Stimulated activated naive CD4-positive, alpha-beta T cell treated with Interleukin-2 at 50 U/mL for 16 hours (primary cell): Measurements from ENCODE around the gene SRSF4.

Experiments used
- DNase-seq: peaks from one replicate; lab custom pipeline; 2025; lab: John Stamatoyannopoulos, UW

SRSF4 gene

DNA sequence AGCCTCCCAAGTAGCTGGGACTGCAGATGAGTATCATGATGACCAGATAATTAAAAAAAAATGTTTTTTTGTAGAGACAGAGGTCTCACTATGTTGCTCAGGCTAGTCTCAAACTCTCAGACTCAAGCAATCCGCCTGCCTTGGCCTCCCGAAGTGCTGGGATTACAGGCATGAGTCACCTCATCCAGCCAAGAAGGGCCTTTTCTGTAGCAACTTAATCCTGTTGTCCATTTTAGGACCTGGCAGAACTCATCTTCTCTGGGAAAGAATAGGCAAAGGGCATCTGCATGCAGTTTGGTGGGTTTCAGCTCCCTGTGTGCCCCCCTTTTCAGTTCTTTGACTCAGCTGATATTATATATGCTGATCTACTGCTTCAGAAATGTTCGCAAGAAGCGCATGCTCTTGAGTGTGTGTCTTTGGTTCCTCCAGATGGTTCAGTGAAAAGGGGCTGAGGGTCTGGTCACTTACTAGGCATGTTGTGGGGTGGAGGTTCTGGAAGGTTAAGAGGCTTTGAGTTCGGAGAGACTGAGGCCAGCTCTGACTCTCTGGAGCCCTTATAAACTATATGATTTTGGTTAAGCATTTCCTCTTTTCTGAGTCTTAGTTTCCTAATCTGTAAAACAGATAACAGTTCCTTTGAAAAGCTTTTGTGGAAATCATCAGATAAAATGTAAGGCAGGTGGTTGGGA is 19.4 kb upstream of the SRSF4 start:
- DNase-seq: no peak

DNA sequence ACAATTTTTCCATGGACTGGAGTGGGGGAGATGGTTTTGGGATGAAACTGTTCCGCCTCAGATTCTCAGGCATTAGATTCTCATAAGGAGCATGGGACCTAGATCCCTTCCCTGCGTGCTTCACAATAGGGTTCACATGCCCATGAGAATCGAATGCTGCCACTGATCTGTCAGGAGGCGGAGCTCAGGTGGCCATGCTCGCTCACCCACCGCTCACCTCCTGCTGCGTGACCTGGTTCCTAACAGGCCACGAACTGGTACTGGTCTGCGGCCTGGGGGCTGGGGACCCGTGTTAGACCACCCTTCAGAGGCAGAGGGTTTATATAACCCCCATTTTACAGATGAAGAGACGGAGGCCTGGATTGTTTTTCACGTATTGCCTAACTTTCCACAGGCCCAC is 16.3 kb upstream of the SRSF4 start:
- no peak for DNase-seq

DNA sequence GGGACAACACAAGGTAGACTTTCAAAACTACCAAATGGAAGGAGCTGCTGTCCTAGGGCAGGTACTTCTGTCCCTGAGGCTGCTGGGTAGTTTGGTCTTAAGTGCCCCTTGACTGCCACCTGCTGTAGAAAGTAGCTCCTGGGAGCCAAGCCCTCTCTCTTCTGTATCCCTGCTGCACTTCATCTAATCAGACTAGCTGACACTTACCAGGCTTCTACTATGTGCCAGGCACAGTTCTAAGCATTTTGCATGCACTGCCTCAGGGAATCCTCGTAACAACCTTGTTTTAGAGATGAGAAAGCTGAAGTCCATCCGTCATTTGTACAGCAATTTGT is 15.9 kb upstream of the SRSF4 start:
- DNase-seq: no peak

DNA sequence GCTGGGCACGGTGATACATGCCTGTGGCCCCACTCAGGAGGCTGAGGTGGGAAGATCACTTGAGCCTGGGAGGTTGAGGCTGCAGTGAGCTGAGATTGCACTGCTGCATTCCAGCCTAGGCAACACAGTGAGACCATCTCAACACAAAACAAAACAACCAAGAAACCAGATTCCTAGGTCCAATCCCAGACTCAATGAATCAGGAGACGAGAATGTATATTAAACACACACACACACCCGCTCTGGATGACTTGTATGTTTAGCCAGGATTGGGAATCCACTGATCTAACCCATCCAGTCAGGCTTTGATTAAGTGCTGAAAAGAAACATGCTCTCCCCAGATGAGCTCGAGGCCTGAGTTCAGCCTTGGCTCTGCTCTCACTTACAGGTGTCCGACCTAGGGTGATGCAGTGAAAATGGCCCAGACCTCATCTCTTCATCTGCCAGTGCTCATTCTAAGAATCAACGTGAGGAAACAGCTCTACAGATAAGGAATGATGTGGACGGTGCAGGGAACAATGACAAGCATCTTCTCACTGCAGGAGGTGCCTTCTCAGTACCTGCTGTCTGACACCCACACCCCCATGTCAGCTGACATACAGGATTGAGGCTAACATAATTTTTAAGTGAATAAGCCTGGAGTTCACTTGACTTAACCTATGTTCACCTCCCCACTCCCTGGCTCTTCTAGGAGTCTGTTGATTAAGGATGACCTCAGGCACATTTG is 15.3 kb upstream of the SRSF4 start:
- no peak for DNase-seq

- no peak for DNase-seq
These were observed 14.2 kb upstream of the SRSF4 start for GRCh38 chr1:29195881-29196291.

DNA sequence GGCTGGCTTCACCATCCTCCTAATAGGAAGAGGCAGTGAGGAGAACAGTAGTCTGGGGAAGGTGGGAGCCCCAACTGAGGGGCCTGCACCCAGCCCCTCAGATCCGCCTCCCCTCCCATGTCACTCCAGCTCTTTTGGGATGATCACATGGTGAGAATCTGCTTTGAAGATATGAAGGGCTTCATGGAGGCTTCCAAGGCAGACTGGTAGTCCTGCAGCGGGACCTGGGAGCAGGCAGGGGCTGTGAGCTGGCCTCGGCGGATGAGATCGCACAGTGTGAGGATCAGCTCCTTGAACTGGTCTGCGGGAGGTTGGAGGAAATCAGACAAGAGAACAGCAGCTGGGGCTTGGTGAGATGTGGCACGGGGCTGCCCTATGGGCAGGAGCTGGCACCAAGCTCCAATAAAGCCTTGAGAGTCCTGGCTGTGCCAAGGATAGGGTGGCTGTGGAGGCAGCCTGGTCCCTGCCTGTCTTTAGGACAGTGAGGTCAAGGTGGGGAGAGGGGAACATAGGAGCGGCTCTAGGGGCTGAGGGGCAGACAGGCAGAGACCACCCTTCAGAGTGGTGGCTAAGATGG is 12.3 kb upstream of the SRSF4 start:
- no peak for DNase-seq

- no peak for DNase-seq
These were observed 9.0 kb upstream of the SRSF4 start for GRCh38 chr1:29190718-29191117.

GRCh38 chr1:29186707-29187106 is 5.0 kb upstream of the SRSF4 start:
- no peak for DNase-seq

GRCh38 chr1:29186252-29186651 is 4.6 kb upstream of the SRSF4 start:
- no peak for DNase-seq

DNA sequence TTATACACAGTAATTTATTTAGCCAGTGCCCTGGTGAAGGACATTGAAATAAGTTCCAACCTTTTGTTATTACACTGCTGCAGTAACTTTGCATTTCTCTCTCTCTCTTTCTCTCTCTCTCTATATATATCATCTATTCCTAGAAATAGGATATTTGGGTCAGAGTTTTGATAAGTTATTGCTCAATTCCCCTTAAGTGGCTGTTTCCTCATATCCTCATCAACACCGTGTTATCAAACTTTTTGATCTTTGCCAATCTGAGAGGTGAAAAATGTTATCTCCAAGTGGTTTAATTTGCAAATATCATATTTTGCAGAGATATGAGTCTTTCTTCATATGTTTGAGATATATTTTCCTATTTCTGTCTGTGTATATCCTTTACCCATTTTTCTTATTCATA is 1.6 kb upstream of the SRSF4 start:
- no peak for DNase-seq

GRCh38 chr1:29180497-29181412 is 945 bp downstream of the SRSF4 start:
- peak; percentile 19 for DNase-seq

DNA sequence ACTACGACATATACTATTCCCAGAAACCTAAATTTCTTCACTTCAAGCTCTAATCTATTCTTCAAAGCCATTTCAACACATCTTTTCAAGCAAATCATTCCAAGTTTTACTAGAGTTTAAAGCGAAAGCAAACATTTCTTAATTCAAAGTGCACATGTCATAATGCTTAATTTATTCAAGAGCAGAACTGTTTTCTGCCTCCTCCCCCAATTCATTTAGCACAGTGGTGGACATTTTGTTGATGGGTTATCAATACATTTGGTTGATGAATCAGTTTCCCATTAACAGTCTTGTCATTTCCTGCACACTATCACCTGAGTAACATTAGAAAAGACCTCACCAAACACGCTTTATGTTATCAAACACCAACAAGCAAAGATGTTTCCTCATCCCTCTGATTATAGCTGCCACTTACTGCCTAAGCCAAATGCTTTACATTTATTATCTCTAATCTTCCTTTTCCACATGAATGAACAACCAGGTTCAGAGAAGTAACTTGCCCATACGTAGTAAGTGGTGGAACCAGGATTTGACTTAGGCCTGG is 2.0 kb downstream of the SRSF4 start:
- no peak for DNase-seq

DNA sequence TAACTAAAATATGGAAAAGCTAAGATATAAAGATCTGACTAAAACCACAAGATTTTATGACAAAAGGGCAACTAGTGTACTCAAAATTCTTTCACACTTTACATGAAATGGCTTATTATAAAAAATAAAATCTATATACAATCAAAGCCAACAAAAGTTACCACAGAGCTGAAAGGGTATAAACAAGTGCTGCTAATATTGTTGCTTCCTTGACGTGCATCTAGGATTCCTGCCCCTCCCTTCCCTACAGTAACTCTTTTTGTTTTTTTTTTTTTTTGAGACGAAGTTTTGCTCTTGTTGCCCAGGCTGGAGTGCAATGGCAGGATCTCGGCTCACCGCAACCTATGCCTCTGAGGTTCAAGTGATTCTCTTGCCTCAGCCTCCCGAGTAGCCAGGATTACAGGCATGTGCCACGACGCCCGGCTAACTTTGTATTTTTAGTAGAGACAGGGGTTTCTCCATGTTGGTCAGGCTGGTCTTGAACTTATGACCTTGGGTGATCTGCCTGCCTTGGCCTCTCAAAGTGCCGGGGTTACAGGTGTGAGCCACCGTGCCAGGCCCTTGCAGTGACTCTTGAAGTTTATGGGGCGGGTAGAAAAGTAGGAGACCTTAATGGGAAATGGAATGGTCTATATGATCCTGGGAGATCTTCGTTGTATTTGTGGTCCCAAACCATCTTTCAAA is 4.5 kb downstream of the SRSF4 start:
- no peak for DNase-seq

GRCh38 chr1:29176576-29176975 is 5.1 kb downstream of the SRSF4 start:
- DNase-seq: no peak

- DNase-seq: no peak
These were observed 9.2 kb downstream of the SRSF4 start for GRCh38 chr1:29172415-29172939.

- no peak for DNase-seq
These were observed 10.2 kb downstream of the SRSF4 start for GRCh38 chr1:29171521-29171920.

- no peak for DNase-seq
These were observed 10.6 kb downstream of the SRSF4 start for GRCh38 chr1:29171089-29171488.

- no peak for DNase-seq
These were observed 11.7 kb downstream of the SRSF4 start for GRCh38 chr1:29169976-29170375.

DNA sequence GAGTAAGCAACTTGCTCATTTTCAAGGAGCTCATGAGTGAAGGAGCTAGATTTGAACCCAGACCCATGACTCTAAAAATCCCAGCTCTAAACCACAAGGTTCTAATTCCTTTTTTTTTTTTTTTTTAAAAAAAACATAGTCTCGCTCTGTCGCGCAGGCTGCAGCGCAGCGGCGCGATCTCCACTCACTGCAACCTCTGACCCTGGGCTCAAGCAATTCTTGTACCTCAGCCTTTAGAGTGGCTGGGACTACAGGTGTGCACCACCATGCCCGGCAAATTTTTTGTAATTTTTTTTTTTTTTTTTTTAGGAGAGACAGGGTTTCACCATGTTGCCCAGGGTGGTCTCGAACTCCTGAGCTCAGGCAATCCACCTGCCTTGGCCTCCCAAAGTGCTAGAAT is 13.8 kb downstream of the SRSF4 start:
- DNase-seq: no peak

GRCh38 chr1:29166291-29166878 is 15.3 kb downstream of the SRSF4 start:
- no peak for DNase-seq

DNA sequence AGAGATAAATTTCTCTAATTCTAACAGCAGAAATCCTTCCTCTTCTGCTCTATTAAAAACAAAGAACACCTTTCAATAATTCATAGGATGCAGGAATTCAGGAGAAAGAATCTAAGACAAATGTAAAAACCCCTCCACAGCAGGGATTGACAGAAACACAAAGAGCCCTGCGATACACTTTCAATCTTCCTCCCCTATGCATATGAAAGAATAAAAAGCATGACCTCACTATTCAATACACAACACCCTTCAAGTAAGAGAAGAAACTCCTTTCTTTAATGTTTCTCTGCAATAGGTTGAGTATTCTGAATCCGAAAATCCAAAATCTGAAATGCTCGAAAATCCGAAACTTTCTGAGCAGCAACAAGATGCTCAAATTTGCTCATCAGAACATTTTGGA is 17.1 kb downstream of the SRSF4 start:
- DNase-seq: no peak
